ENCODE data around the gene MRPL27.
A peak's percentile ranks its signal among the peaks of the same experiment; 100 is the strongest.

MRPL27 gene

DNA sequence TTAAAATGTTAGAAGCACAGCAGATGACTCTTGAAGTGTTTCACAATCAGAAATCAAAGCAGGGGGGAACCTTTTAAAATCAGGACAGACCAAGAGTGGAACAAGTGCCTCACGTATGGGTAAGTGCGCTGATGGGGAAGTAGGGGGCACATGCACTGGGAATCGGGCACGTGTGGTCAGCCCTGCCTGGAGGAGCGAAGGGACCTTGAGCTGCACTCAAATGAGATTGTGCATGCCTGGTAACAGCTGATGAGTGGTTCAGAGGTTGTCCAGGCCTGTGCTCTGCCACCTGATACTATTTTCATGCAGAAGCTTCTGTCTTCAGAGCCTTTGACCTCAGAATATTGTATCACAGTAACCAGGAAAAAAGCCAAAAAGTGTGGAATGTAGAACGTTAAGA lies 40.8 kb downstream of the MRPL27 start:
- Mint-ChIP-seq H3K4me3 (no peak overlapping the region), H3K9me3 (no peaks in the 10 kb centered on the region), H3K27me3 (ENCODE audit: low read depth) (no peaks in the 10 kb centered on the region), H3K27ac (no peak overlapping the region), H3K4me1 (ENCODE audit: low read depth) (peaks cover 21% of the 10 kb centered on the region), H3K36me3 (ENCODE audit: low read depth) (no peaks in the 10 kb centered on the region)
- DNase-seq (ENCODE audit: low spot score), result no peak

DNA sequence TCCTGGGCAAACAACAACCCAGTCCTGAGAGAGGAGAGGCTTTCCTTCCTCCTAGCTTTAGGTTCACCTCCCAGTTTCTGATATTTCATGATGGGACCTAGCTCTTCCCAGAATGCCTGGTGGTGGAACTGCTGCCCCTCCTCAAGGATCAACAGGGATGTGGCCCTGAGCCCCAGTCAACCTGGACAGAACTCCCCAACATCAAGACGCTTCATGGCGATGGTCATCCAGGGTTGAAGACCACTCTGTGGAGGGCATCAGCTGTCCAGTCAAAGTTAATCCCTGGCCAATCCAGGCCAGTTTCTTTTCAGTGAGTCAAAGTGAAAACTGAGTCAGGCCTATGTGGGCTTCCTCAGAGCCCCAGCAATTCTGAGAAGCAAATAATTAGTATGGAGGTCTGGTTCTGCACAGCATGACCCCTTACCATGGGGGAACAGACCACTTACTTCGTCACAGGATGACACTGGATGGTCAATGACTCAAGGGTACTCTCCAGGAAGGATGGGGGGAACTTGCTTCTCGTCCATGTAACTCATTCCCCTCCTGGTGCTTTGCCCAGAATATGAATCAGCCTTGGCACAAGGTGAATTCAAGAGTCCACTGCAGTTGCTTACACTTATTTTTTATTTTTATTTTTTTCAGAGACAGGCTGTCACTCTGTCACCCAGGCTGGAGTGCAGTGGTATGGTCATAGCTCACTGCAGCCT lies 41.7 kb downstream of the MRPL27 start:
- peak overlapping the region; percentile 36 for H3K27ac Mint-ChIP-seq
- H3K27me3 Mint-ChIP-seq (ENCODE audit: low read depth), result no peaks in the 10 kb centered on the region

DNA sequence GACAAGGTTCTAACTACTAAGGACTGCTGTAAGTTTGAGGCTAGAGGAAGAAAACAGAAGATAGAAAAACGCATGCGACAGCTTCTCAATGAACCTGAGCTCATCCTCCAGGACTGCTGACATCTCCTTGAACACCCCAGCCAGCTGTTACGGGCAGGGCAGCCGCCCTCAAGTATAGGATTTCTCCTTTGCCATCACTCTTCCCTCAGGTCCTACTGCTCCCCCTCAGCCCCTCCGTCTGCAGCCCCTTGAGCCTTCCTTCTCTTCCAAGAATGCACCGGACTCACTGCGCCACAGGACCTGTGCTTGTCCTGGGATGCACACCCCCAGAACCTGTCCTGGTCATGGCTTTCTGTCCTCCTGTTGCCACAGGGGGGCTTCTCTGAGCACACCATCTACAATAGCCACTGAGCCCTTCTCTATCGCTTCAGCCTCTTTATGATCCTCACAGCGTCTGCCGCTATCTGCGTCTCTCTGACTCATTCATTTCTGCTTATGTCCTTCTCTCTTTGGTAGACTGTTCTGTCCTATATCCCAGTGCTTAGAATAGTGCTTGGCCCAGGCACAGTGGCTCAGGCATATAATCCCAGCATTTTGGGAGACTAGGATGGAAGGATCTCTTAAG lies 42.7 kb downstream of the MRPL27 start:
- Mint-ChIP-seq H3K4me1 (ENCODE audit: low read depth) (peaks cover 29% of the 10 kb centered on the region), H3K9me3 (no peaks in the 10 kb centered on the region), H3K36me3 (ENCODE audit: low read depth) (no peaks in the 10 kb centered on the region), H3K4me3 (no peak overlapping the region), H3K27ac (no peak overlapping the region), H3K27me3 (ENCODE audit: low read depth) (no peaks in the 10 kb centered on the region)
- no peak for DNase-seq (ENCODE audit: low spot score)

More for the DNA sequence above, 41.7 kb downstream of the MRPL27 start:
- H3K4me1 Mint-ChIP-seq (ENCODE audit: low read depth), result peaks cover 26% of the 10 kb centered on the region
- H3K9me3 Mint-ChIP-seq, result no peaks in the 10 kb centered on the region
- H3K36me3 Mint-ChIP-seq (ENCODE audit: low read depth), result no peaks in the 10 kb centered on the region
- DNase-seq (ENCODE audit: low spot score), result peak; percentile 65
- no peak overlapping the region for H3K4me3 Mint-ChIP-seq

DNA sequence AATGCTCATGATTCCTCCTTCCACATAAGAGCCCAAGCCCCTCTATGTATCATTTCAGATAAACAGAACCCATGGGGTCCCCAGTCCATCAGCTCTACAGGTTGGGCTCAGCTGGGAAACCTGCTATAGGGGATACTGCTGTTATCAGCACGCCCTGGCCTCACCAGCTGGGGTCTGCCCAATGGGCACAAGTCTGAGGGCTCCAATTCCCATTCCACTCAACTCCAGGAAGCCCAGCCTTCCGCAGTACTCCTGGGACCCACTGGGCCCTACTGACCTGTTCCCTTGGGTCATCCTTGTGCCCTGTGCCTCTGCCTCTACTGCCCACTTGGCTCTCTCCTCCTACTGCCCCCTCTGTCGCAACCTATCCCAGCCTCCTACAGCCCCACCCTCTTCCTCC lies 43.3 kb downstream of the MRPL27 start:
- Mint-ChIP-seq H3K36me3 (ENCODE audit: low read depth) (no peaks in the 10 kb centered on the region), H3K4me3 (no peak overlapping the region), H3K9me3 (no peaks in the 10 kb centered on the region), H3K27me3 (ENCODE audit: low read depth) (no peaks in the 10 kb centered on the region), H3K27ac (no peak overlapping the region), H3K4me1 (ENCODE audit: low read depth) (peaks cover 29% of the 10 kb centered on the region)
- no peak for DNase-seq (ENCODE audit: low spot score)

DNA sequence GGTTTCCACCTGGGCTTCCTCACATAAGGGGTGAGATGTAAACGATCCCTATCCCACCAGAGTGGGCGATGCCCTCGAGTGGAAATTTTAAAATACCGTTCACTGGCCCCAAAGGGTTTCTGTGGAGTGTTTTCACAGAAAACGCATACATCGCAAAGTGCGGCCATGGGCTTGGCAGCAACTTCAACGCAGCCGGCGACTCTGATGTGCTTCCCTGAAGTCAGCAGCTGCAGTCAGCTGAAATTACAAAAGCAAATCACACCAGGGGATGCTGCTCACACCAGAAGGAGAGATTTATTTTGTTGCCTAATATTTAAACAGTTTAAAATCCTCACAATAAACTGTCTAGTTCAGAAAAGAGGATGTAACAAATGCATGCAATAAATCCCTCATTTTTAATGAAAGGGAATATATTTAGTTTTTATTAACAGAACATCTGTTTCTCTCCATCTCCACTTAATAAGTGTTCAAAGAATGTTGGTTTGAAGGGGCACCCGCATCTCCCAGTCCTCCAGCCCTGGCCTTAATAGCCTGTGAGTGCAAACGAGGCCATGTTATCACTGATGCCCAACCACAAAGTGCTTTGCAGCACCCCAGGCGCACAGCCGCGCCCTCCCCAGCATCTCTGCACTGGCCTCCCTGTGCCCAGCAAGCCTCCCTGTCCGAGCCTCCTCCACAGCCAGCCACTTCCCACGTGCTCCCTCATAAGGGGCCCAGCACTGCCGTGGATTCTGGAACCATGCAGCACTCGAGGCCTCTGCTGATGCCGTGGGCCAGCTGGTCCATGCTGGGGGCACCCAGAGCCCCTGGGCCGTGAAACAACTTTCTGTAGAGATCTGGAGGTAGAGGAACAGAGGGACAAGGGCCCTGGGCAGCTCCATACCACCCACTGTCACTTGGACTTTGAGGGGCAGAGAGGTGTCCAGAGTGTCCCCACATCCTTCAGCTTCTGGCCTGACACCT lies 44.3 kb downstream of the MRPL27 start:
- Mint-ChIP-seq H3K27me3 (ENCODE audit: low read depth) (no peaks in the 10 kb centered on the region), H3K36me3 (ENCODE audit: low read depth) (no peaks in the 10 kb centered on the region), H3K4me3 (no peak overlapping the region), H3K4me1 (ENCODE audit: low read depth) (peaks cover 26% of the 10 kb centered on the region), H3K9me3 (no peaks in the 10 kb centered on the region), H3K27ac (no peak overlapping the region)
- no peak for DNase-seq (ENCODE audit: low spot score)

DNA sequence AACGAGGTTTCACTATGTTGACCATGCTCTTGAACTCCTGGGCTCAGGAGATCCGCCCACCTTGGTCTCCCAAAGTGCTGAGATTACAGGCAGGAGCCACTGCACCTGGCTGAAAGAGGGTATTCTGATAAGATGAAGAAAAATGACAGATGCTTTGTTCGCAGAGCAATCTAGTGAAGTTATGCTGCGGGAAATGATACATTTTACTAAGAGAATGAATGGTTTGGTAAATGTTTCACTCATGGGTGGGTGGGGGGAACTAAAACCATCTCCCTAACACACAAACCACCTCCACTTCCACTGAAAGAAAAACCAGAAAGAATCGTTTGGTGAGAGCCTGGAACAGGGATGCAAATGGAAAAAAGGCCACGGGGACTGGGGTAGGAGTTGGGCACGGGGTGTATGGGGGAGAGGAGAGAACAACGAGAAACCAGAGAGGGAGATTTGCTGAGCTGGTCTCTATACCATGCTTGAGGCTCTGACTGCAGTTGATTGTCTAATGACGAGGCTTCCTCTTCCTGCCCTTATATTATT lies 46.1 kb downstream of the MRPL27 start:
- Mint-ChIP-seq H3K27me3 (ENCODE audit: low read depth) (no peaks in the 10 kb centered on the region), H3K9me3 (no peaks in the 10 kb centered on the region), H3K27ac (peak overlapping the region; percentile 83), H3K4me1 (ENCODE audit: low read depth) (peaks cover 18% of the 10 kb centered on the region), H3K36me3 (ENCODE audit: low read depth) (no peaks in the 10 kb centered on the region), H3K4me3 (peak overlapping the region; percentile 54)
- DNase-seq (ENCODE audit: low spot score), result peak; percentile 59

DNA sequence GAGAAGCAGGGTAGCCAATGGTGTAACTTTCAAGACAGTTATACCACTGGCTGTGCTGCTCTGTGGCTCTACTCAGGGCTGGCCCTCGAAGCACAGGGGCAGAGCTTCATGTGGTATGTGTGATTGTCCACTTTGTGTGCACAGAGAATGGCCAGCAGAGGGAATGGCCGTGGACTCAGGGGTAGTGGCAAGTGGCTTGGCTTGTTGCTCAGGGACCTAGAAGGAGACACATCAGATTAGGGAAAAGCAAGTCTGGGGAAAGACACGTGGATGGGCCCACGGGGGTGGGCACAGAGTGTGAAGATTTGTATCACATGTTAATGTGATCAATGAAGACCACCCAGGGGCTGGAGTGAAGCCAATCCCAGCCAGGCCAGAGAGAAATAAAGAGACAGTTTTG lies 47.1 kb downstream of the MRPL27 start:
- no peaks in the 10 kb centered on the region for H3K9me3 Mint-ChIP-seq
- no peaks in the 10 kb centered on the region for H3K27me3 Mint-ChIP-seq (ENCODE audit: low read depth)
- no peaks in the 10 kb centered on the region for H3K36me3 Mint-ChIP-seq (ENCODE audit: low read depth)
- no peak for DNase-seq (ENCODE audit: low spot score)
- H3K27ac Mint-ChIP-seq, result no peak overlapping the region
- no peak overlapping the region for H3K4me3 Mint-ChIP-seq
- H3K4me1 Mint-ChIP-seq (ENCODE audit: low read depth), result peaks cover 15% of the 10 kb centered on the region

DNA sequence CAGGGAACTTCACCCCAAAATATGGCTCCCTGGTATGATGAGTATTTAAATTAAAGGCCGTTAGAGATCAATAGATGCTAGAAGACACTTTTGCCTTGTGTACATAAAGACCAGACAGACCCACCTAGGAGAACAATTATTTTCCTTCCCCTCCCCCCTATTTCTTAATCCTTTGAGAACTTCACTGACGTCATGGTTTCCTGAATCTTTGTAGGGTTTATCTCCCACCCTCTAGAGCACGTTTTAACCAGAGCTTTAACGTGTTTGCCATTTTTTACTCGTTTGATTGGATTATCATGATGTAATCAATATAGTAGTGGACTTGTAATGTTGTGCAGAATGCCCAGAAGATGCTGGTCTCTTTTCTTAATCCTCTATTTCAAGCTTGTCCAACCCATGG lies 49.9 kb downstream of the MRPL27 start:
- Mint-ChIP-seq H3K9me3 (no peaks in the 10 kb centered on the region), H3K4me1 (ENCODE audit: low read depth) (peaks cover 10% of the 10 kb centered on the region), H3K36me3 (ENCODE audit: low read depth) (no peaks in the 10 kb centered on the region), H3K27ac (no peak overlapping the region), H3K4me3 (no peak overlapping the region), H3K27me3 (ENCODE audit: low read depth) (no peaks in the 10 kb centered on the region)
- no peak for DNase-seq (ENCODE audit: low spot score)

DNA sequence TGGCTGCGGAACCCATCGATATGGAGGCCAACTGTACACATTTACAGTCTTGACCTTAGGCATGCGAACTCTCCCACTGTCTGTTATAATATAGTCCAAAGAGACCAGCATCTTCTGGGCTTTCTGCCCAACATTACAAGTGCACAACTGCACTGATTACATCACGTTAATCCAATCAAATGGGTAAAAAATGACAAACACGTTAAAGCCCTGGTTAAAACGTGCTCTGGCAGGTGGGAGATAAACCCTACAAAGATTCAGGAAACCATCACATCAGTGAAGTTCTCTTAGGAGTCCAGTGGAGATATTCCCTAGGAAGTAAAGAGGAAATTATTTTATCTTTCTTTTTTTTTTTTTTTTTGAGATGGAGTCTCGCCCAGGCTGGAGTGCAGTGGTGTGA lies 50.7 kb downstream of the MRPL27 start:
- H3K9me3 Mint-ChIP-seq, result no peaks in the 10 kb centered on the region
- H3K27ac Mint-ChIP-seq, result no peak overlapping the region
- no peak for DNase-seq (ENCODE audit: low spot score)
- peaks cover 10% of the 10 kb centered on the region for H3K4me1 Mint-ChIP-seq (ENCODE audit: low read depth)
- H3K4me3 Mint-ChIP-seq, result no peak overlapping the region
- no peaks in the 10 kb centered on the region for H3K36me3 Mint-ChIP-seq (ENCODE audit: low read depth)
- no peaks in the 10 kb centered on the region for H3K27me3 Mint-ChIP-seq (ENCODE audit: low read depth)

DNA sequence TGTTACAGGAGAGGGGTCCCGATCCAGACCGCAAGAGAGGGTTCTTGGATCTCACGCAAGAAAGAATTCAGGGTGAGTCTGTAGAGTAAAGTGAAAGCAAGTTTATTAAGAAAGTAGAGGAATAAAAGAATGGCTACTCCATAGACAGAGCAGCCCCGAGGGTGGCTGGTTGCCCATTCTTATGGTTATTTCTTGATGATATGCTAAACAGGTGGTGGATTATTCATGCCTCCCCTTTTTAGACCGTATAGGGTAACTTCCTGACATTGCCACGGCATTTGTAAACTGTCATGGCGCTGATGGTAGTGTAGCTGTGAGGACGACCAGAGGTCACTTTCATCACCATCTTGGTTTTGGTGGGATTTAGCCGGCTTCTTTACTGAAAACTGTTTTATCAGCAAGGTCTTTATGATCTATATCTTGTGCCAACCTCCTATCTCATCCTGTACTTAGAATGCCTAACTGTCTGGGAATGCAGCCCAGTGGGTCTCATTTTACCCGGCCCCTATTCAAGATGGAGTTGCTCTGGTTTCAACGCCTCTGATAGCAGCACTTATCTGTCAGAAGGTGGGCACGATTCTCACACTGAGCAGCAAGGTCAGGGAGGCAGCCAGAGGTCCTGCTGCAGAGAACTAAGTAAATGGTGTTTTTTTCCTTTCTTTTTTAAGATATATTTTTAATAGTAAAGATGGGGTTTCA lies 53.5 kb downstream of the MRPL27 start:
- DNase-seq (ENCODE audit: low spot score), result no peak
- no peaks in the 10 kb centered on the region for H3K36me3 Mint-ChIP-seq (ENCODE audit: low read depth)
- no peaks in the 10 kb centered on the region for H3K9me3 Mint-ChIP-seq
- H3K27me3 Mint-ChIP-seq (ENCODE audit: low read depth), result no peaks in the 10 kb centered on the region
- no peak overlapping the region for H3K4me3 Mint-ChIP-seq
- H3K4me1 Mint-ChIP-seq (ENCODE audit: low read depth), result peaks cover 5% of the 10 kb centered on the region
- H3K27ac Mint-ChIP-seq, result no peak overlapping the region

DNA sequence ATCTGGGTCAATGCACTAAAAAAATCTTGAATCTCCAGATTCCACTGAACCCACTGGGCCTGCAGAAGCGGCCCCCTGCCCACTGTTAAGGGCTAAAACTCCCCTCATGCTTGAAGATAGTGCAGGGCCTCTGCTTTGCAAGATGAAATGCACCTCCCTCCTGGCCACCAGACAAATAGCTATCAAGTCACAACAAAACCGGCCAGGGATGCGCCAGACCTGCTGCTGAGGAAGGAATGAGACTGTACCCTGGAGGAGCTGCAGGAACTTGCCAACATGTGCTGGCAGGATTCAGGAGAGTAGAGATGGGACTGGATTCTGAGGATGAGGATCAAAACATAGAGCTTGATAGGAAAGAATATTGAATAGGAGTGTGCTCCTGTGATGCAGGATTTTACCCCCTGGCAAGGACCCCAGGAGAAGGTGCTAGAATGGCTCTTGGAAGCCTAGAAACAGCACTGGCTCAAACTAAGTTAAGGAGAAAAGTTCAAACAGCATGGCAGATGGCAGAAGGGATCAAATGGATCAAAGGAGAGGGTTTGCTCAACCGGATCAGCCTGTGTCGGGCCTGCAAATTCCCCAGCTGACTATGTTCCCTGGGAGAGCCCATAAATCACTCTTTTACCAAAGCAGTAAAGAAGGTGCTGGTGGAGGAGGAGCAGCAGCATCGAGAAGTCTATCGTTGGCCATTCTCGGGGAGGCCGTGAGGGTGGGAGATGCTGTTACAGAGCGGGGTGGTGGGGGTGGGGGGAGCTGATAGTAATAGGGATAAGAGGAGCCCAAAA lies 54.3 kb downstream of the MRPL27 start:
- no peaks in the 10 kb centered on the region for H3K36me3 Mint-ChIP-seq (ENCODE audit: low read depth)
- no peaks in the 10 kb centered on the region for H3K27me3 Mint-ChIP-seq (ENCODE audit: low read depth)
- H3K4me1 Mint-ChIP-seq (ENCODE audit: low read depth), result peaks cover 5% of the 10 kb centered on the region
- no peaks in the 10 kb centered on the region for H3K9me3 Mint-ChIP-seq
- H3K4me3 Mint-ChIP-seq, result no peak overlapping the region
- DNase-seq (ENCODE audit: low spot score), result no peak
- H3K27ac Mint-ChIP-seq, result no peak overlapping the region
